ENCODE measurements around the gene PLPPR1.

The PLPPR1 gene

GRCh38 chr9:101336091-101336490 lies 307.6 kb downstream of the PLPPR1 start:
- no peak for DNase-seq (ENCODE audit: low spot score)

GRCh38 chr9:101337237-101337636 lies 308.7 kb downstream of the PLPPR1 start:
- DNase-seq (ENCODE audit: low spot score), result no peak
- no peak for FAIRE-seq

More at GRCh38 chr9:101336091-101336490, 307.6 kb downstream of the PLPPR1 start:
- FAIRE-seq, result no peak

DNA sequence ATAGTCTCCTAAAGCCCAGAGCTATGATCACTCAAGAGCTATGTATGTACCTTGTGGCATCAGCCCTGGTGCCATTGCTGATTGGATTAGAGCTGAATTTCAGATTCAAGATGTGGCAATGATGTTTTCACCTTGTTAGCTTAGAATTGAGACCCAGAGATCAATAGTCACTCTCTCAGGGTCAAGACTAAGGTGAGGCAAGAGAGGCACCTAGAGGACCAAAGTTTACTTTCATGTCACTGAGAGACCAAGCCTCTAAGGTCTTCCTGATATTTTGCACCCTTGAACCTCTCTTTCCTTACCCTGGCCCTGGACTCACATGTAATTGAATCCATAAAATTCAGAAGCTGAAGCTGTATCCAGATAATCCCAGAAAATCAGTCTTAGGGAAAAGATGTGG lies 313.4 kb downstream of the PLPPR1 start:
- FAIRE-seq (no peak), DNase-seq (ENCODE audit: low spot score) (no peak)

DNA sequence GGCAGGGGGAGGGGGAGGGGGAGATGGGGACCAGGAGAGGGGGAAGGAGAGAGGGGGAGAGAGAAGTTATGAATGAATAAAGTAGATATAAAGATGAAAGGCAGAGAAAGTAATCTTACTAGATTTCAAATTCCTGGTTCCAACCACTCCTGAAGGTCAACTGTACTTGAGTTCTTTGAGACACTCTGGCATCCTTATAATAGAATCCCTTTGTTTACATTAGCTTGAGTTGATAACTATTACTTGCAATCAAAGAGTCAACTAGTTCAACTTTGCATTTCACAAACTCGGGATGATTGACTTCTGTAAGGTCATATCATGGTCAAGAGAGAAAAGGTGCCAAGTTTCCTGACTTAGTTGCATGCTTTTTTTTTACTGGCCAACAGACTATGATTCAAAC lies 314.1 kb downstream of the PLPPR1 start:
- DNase-seq (ENCODE audit: low spot score) (no peak), FAIRE-seq (no peak)

- no peak for DNase-seq (ENCODE audit: low spot score)
- FAIRE-seq, result no peak
Observed at GRCh38 chr9:101350285-101350684, 321.8 kb downstream of the PLPPR1 start.

DNA sequence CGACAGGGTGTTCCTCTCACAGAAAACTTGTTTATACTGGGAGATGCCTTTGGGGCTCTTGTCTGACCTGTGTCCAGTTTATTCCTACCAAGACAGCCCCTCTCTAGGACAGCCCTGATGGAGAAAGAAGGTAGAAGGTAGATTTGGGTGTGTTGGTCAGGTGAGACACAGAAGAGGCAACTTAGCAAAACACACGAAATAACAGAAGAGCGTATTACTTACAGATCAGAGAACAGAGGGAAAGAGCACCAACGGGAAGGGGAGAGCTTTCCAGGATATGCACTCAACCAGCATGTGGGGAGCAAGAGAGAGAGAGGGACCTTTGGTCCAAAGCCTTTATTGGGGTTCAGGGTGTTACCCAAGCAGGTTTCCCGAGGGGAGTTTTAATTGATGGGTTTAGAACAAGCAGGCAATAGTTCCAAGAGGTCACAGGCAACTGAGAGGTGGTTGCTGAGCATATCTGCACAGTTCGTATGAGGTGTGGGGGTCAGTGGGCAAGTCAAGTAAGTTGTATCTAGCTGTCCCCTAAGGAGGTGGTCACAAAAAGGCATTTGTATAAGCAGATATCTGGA lies 324.5 kb downstream of the PLPPR1 start:
- no peak for FAIRE-seq
- no peak for DNase-seq (ENCODE audit: low spot score)

- no peak for FAIRE-seq
Observed at GRCh38 chr9:101353683-101354082, 325.2 kb downstream of the PLPPR1 start.

GRCh38 chr9:101354143-101354764 lies 325.7 kb downstream of the PLPPR1 start:
- DNase-seq (ENCODE audit: low spot score), result no peak
- FAIRE-seq, result no peak

More at GRCh38 chr9:101353683-101354082, 325.2 kb downstream of the PLPPR1 start:
- DNase-seq (ENCODE audit: low spot score), result no peak

GRCh38 chr9:101354765-101355708 lies 326.5 kb downstream of the PLPPR1 start:
- DNase-seq (ENCODE audit: low spot score), result no peak
- FAIRE-seq, result no peak

GRCh38 chr9:101356619-101357018 lies 328.1 kb downstream of the PLPPR1 start:
- no peak for DNase-seq (ENCODE audit: low spot score)
- FAIRE-seq, result no peak

GRCh38 chr9:101359679-101360078 lies 331.2 kb downstream of the PLPPR1 start:
- FAIRE-seq, result no peak
- no peak for DNase-seq (ENCODE audit: low spot score)

- DNase-seq (ENCODE audit: low spot score) (no peak), FAIRE-seq (no peak)
Observed at GRCh38 chr9:101360647-101361046, 332.1 kb downstream of the PLPPR1 start.

- FAIRE-seq (no peak), DNase-seq (ENCODE audit: low spot score) (no peak)
Observed at GRCh38 chr9:101362450-101362849, 333.9 kb downstream of the PLPPR1 start.

- DNase-seq (ENCODE audit: low spot score) (no peak), FAIRE-seq (no peak)
Observed at GRCh38 chr9:101365181-101365580, 336.7 kb downstream of the PLPPR1 start.

- DNase-seq (ENCODE audit: low spot score), result no peak
Observed at GRCh38 chr9:101366038-101366756, 337.7 kb downstream of the PLPPR1 start.

DNA sequence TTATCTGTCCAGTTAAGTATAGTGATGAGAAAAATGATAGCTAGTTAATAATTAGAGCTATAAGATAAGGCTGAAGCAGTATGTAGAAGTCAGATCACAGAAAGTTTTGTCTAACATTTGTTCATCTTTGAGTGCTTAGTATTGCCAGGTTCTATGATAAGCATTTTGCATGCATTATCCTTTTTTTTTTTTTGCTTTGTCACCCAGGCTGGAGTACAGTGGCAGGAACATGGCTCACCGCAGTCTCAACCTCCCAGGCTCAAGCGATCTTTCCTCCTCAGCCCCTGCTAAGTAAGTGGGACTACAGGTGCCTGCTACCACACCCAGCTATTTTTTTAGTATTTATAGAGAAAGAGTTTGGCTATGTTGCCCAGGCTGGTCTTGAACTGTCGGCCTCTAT lies 338.8 kb downstream of the PLPPR1 start:
- no peak for DNase-seq (ENCODE audit: low spot score)
- FAIRE-seq, result no peak

More at GRCh38 chr9:101366038-101366756, 337.7 kb downstream of the PLPPR1 start:
- FAIRE-seq, result no peak

DNA sequence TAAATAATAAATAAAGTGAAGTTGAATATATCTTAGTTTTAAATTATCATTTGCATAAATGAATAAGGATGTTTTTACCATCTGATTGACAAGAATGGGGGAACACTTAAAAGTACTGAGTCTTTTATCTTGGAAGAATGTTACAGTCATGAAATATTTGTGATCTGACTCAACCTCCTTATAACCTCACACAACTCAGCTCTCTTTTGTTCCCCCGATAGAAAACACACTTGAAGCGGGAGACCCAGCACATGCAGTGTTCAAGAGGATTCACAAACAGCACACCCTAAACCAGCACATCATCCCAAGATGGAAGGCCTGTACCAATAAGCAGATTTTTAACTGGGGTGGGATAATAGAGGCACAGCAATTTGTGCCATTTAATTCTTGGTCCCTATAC lies 340.8 kb downstream of the PLPPR1 start:
- DNase-seq (ENCODE audit: low spot score), result peak; percentile 57
- FAIRE-seq, result no peak

DNA sequence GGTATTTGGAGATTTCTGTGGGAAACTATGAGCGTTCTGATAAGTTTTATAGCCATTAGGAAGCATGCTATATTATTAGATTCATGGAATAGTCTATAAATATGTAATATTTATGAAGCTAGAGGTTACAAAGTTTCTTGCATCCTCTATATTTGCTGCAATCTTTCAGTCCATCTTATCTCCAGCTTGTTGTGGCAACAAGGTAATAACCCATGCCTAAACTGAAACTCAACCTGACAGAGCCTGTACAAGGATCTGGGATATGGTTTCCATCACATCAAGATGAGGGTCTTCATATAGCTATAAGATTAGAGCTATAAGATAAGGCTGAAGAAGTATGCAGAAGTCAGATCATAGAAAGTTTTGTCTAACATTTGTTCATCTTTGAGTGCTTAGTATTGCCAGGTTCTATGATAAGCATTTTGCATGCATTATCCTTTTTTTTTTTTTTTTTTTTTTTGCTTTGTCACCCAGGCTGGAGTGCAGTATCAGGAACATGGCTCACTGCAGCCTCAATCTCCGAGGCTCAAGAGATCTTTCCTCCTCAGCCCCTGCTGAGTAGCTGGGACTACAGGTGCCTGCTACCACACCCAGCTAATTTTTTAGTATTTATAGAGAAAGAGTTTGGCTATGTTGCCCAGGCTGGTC lies 341.5 kb downstream of the PLPPR1 start:
- FAIRE-seq, result no peak
- no peak for DNase-seq (ENCODE audit: low spot score)

GRCh38 chr9:101371813-101372212 lies 343.3 kb downstream of the PLPPR1 start:
- DNase-seq (ENCODE audit: low spot score) (no peak), FAIRE-seq (no peak)

GRCh38 chr9:101372327-101373118 lies 344.0 kb downstream of the PLPPR1 start:
- DNase-seq (ENCODE audit: low spot score) (no peak), FAIRE-seq (no peak)
